Ammon's horn (tissue), 1 donor: ENCODE measurements around the gene MRPL51.
A peak's percentile ranks its signal among the peaks of the same experiment; 100 is the strongest.

Source experiments
- DNase-seq: peaks from one replicate; pipeline ENCODE4 v3.0.0-alpha.2; 2016; ENCODE audit warnings: low spot score

MRPL51 gene

DNA sequence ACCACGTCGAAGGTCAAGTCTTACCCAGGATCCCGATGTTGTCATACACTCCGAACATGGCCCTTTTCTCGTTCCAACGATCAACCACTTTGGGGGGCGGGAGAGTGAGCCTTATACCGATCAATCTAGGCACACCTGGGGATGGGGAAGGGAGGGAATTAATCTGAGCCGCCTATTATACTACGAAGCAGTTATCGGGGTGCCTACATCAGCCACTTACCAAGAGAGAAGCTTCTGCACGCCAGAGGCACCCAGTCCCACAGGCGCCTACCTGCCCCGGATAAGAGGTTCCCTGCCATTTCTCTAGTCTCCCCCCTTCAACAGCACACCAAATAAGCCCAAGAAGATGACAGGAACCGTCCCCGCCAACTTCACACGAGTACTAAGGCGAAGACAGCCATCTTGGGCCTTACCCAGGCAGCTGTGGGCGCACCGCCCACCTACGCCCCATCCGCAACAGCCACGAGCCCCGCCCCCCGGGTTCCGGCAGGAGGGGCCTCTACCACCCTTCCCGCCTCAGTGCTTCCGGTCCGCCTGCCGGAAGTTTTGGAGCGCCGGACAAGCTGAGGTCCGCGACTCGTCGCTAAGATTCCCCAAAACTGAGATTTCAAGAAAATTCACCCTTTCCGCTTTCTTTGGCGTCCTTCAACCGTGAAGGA is at the start of gene MRPL51:
MRPL51 (minus strand) TSS at position 425 of the 659 bp plus-strand sequence; CDS start at position 299, 126 bp downstream.
- peak; percentile 97 for DNase-seq

DNA sequence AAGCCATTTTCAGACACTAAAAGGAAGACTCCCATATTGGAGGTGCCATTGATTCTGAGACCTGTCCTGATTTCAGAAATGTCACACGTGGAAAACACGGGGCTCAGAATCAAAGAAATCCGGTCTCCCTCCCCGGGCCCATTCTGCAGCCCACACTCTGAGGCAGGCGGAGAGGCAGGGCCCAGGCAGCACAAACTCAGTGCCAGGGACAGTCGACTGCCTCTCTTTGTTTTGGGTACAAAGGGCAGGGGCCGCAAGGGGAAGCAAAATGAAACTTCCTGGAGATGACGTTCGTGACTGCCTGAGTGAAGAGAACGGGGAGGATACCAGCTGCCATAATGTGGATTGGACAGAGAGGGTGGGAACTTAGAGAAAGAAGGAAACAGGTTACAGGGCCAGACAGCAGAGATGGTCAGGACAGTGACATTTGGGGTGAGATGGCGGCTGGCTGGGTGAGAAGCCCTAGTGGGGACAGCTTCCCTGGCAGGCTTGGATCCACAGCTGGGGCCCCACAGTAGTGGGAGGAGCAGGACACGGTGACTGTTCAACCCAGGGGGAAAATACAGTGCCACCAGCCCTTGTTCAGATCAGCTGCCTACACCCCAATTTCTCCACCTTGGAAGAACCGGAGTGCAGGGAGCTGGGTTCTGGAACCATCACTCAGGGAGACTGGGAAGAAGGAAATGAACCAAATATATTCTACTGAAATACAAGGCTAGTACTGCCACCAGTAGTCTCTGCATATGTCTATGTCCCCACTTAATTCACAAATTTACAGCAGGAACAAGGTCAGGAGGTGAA is 49.3 kb upstream of the MRPL51 start:
- DNase-seq = no peak

DNA sequence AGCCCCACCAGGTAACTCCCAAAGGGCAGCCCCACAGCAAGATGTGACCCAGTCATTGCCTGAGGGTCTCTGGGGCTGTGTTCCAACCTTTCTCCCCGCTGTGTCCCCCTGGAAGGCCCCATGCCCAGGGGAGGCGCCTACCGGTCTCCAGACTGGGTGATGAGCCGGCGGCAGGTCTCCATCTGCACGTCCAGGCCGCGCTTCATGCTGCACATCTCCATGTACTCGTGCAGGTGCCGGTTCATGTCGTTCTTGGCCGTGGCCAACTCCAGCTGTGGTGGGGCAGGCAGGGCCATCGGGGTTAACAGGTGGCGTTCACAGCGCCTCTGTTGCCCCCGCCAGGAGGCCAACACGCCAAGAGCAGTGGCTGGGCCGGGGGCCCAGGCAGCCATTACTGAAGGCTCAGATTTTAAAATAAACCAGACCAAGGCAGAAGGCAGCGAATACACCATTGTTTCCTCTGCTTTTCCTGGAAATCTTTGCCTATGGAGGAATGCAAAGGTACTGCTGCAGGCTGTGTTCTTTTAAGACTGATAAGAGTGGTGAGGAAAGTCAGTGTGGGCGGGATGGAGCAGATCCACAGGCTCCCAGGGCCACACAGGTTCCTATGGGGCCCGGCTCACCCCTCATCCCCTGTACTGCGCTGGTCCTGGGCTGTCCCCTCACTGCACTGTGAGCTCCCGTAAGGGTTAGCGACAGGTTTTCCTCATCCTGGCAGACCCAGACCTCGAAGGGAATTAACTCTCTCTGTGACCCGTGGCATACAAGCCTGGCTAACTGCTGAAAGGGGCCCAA is 48.5 kb upstream of the MRPL51 start:
- DNase-seq = no peak

DNA sequence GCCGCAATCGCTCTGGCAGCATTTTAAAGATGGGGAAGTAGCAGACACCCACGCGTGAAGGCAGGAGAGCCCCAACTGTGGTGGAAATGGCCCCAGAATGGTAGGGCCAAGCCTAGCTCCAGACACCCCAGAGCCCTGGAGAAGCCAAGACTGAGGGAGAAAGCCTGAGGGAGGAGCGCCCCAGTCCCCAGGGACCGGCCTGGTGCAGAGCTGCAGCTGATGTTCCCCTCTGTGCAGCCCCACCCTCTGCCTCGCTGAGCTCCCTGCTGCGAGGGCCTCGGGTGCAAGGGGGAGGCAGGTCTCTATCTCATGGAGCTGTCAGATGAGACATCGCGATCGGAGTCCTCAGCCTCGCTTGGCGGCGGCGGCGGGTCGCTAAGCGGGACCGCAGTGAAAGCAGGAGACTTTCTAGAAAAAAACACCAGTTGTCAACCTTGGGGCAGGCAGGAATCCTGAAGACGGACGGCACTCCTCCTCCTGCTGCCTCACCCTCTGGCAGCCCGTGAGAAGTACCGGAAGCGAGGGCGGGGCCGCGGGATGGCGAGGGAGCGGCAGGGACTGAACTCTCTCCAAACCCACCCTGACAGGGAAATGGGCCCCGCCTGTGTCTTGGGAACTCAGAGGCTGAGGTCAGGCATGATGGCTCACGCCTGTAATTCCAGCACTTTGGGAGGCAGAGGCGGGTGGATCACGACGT is 47.3 kb upstream of the MRPL51 start:
- DNase-seq = no peak

DNA sequence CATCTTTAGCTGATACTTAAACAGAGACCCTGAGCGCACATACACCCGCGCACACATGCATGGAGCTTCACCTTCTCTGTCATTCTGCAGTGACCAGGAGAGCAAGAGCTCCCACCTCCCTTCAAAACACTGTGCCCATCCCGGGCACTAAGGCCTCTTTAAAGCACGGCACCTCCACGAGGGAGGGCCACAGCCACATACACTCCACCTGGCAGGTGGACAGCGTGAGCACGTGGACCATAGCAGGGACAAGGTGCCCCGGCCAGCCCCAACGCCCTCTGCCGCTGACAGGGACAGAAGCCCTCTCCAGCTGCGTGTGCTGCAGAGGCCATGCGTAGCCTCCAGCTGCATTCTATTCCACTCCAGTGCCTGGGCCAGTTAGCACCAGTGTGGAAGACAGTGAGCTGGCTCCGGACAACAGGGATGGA is 46.7 kb upstream of the MRPL51 start:
- DNase-seq = no peak

DNA sequence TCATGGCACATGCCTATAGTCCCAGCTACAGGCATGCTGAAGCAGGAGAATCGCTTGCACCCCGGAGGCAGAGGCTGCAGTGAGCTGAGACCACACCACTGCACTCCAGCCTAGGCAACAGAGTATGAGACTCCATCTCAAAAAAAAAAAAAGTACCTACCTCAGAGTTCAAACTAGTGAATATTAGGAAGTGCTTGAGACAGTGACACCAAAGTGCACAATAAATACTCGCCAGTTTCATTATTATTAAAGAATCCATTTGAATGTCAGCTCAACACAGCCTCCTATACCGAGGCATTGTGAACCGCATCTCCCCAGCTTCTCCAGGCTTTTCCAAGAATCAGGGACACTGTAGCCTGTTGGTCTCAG is 46.2 kb upstream of the MRPL51 start:
- no peak for DNase-seq

DNA sequence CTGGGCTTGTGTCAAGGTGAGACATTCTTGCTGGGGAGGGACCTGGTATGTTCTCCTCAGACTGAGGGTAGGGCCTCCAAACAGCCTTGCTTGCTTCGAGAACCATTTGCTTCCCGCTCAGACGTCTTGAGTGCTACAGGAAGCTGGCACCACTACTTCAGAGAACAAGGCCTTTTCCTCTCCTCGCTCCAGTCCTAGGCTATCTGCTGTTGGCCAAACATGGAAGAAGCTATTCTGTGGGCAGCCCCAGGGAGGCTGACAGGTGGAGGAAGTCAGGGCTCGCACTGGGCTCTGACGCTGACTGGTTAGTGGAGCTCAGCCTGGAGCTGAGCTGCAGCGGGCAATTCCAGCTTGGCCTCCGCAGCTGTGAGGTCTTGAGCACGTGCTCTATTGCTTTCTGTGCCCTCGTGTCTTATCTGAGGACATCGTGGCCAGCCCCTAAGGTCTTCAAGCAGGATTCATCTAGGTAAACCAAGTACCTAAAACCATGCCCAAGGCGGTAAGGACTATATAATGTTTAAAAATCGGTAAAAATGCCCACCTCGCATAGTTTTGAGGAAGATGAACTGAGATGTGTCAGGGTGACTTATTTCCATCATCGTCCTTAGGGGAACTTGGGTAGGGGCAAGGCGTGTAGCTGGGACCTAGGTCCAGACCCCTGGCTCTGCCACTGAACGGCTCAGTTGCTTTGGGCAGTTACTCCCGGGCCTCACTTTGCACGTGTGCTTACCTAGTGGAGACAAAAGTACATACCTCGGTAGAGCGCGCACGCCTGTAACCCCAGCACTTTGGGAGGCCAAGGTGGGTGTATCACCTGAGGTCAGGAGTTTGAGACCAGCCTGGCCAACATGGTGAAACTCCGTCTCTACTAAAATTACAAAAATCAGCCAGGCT is 45.6 kb upstream of the MRPL51 start:
- no peak for DNase-seq

DNA sequence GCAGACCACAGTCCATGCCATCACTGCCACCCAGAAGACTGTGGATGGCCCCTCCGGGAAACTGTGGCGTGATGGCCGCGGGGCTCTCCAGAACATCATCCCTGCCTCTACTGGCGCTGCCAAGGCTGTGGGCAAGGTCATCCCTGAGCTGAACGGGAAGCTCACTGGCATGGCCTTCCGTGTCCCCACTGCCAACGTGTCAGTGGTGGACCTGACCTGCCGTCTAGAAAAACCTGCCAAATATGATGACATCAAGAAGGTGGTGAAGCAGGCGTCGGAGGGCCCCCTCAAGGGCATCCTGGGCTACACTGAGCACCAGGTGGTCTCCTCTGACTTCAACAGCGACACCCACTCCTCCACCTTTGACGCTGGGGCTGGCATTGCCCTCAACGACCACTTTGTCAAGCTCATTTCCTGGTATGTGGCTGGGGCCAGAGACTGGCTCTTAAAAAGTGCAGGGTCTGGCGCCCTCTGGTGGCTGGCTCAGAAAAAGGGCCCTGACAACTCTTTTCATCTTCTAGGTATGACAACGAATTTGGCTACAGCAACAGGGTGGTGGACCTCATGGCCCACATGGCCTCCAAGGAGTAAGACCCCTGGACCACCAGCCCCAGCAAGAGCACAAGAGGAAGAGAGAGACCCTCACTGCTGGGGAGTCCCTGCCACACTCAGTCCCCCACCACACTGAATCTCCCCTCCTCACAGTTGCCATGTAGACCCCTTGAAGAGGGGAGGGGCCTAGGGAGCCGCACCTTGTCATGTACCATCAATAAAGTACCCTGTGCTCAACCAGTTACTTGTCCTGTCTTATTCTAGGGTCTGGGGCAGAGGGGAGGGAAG is 44.7 kb upstream of the MRPL51 start:
- peak; percentile 86 for DNase-seq

DNA sequence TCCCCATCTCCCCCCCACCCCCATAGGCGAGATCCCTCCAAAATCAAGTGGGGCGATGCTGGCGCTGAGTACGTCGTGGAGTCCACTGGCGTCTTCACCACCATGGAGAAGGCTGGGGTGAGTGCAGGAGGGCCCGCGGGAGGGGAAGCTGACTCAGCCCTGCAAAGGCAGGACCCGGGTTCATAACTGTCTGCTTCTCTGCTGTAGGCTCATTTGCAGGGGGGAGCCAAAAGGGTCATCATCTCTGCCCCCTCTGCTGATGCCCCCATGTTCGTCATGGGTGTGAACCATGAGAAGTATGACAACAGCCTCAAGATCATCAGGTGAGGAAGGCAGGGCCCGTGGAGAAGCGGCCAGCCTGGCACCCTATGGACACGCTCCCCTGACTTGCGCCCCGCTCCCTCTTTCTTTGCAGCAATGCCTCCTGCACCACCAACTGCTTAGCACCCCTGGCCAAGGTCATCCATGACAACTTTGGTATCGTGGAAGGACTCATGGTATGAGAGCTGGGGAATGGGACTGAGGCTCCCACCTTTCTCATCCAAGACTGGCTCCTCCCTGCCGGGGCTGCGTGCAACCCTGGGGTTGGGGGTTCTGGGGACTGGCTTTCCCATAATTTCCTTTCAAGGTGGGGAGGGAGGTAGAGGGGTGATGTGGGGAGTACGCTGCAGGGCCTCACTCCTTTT is 44.0 kb upstream of the MRPL51 start:
- DNase-seq = no peak

DNA sequence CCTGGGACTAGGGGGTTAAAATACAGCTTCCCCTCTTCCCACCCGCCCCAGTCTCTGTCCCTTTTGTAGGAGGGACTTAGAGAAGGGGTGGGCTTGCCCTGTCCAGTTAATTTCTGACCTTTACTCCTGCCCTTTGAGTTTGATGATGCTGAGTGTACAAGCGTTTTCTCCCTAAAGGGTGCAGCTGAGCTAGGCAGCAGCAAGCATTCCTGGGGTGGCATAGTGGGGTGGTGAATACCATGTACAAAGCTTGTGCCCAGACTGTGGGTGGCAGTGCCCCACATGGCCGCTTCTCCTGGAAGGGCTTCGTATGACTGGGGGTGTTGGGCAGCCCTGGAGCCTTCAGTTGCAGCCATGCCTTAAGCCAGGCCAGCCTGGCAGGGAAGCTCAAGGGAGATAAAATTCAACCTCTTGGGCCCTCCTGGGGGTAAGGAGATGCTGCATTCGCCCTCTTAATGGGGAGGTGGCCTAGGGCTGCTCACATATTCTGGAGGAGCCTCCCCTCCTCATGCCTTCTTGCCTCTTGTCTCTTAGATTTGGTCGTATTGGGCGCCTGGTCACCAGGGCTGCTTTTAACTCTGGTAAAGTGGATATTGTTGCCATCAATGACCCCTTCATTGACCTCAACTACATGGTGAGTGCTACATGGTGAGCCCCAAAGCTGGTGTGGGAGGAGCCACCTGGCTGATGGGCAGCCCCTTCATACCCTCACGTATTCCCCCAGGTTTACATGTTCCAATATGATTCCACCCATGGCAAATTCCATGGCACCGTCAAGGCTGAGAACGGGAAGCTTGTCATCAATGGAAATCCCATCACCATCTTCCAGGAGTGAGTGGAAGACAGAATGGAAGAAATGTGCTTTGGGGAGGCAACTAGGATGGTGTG is 43.1 kb upstream of the MRPL51 start:
- DNase-seq = no peak

DNA sequence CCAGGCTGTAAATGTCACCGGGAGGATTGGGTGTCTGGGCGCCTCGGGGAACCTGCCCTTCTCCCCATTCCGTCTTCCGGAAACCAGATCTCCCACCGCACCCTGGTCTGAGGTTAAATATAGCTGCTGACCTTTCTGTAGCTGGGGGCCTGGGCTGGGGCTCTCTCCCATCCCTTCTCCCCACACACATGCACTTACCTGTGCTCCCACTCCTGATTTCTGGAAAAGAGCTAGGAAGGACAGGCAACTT is 42.6 kb upstream of the MRPL51 start:
- no peak for DNase-seq

DNA sequence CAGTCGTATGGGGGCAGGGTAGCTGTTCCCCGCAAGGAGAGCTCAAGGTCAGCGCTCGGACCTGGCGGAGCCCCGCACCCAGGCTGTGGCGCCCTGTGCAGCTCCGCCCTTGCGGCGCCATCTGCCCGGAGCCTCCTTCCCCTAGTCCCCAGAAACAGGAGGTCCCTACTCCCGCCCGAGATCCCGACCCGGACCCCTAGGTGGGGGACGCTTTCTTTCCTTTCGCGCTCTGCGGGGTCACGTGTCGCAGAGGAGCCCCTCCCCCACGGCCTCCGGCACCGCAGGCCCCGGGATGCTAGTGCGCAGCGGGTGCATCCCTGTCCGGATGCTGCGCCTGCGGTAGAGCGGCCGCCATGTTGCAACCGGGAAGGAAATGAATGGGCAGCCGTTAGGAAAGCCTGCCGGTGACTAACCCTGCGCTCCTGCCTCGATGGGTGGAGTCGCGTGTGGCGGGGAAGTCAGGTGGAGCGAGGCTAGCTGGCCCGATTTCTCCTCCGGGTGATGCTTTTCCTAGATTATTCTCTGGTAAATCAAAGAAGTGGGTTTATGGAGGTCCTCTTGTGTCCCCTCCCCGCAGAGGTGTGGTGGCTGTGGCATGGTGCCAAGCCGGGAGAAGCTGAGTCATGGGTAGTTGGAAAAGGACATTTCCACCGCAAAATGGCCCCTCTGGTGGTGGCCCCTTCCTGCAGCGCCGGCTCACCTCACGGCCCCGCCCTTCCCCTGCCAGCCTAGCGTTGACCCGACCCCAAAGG is 42.1 kb upstream of the MRPL51 start:
- peak; percentile 53 for DNase-seq

DNA sequence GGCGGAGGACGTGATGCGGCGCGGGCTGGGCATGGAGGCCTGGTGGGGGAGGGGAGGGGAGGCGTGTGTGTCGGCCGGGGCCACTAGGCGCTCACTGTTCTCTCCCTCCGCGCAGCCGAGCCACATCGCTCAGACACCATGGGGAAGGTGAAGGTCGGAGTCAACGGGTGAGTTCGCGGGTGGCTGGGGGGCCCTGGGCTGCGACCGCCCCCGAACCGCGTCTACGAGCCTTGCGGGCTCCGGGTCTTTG is 41.6 kb upstream of the MRPL51 start:
- DNase-seq = no peak

DNA sequence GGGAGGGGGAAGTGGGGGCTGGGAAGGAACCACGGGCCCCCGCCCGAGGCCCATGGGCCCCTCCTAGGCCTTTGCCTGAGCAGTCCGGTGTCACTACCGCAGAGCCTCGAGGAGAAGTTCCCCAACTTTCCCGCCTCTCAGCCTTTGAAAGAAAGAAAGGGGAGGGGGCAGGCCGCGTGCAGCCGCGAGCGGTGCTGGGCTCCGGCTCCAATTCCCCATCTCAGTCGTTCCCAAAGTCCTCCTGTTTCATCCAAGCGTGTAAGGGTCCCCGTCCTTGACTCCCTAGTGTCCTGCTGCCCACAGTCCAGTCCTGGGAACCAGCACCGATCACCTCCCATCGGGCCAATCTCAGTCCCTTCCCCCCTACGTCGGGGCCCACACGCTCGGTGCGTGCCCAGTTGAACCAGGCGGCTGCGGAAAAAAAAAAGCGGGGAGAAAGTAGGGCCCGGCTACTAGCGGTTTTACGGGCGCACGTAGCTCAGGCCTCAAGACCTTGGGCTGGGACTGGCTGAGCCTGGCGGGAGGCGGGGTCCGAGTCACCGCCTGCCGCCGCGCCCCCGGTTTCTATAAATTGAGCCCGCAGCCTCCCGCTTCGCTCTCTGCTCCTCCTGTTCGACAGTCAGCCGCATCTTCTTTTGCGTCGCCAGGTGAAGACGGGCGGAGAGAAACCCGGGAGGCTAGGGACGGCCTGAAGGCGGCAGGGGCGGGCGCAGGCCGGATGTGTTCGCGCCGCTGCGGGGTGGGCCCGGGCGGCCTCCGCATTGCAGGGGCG is 41.0 kb upstream of the MRPL51 start, which contains the start of gene GAPDH:
GAPDH (plus strand) TSS at position 595 of the 772 bp plus-strand sequence. CDS start 316 bp downstream, outside the sequence.
- peak; percentile 98 for DNase-seq

DNA sequence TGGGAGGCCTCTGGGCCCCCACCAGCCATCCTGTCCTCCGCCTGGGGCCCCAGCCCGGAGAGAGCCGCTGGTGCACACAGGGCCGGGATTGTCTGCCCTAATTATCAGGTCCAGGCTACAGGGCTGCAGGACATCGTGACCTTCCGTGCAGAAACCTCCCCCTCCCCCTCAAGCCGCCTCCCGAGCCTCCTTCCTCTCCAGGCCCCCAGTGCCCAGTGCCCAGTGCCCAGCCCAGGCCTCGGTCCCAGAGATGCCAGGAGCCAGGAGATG is 40.5 kb upstream of the MRPL51 start:
- DNase-seq = no peak

DNA sequence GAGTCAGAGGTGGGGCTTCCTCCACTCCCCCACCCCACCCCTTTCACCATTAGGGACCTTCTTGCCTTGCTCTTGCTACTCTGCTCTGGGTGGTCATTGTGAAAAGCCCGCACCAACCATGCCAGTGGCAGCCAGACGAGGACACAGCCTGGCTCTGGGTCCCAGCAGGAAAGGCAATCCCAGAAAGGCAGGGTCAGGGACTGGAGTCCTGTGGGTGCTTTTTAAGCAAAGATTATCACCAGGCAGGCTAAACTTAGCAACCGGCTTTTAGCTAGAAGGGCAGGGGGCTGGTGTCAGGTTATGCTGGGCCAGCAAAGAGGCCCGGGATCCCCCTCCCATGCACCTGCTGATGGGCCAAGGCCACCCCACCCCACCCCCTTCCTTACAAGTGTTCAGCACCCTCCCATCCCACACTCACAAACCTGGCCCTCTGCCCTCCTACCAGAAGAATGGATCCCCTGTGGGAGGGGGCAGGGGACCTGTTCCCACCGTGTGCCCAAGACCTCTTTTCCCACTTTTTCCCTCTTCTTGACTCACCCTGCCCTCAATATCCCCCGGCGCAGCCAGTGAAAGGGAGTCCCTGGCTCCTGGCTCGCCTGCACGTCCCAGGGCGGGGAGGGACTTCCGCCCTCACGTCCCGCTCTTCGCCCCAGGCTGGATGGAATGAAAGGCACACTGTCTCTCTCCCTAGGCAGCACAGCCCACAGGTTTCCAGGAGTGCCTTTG is 40.0 kb upstream of the MRPL51 start:
- DNase-seq = peak; percentile 86
